Middle frontal gyrus (tissue), 1 donor: ENCODE measurements around the gene LPP.

Experiments used
- DNase-seq: peaks from one replicate; pipeline ENCODE4 v3.0.0-alpha.2; 2015; ENCODE audit warnings: low spot score; ENCODE audit errors: extremely low spot score

Gene LPP

GRCh38 chr3:188662795-188663194, 508.8 kb downstream of the LPP start:
- no peak for DNase-seq

GRCh38 chr3:188663839-188664238, 509.9 kb downstream of the LPP start:
- DNase-seq, result no peak

GRCh38 chr3:188664795-188665194, 510.8 kb downstream of the LPP start:
- no peak for DNase-seq

- DNase-seq, result no peak
These were observed 514.0 kb downstream of the LPP start for GRCh38 chr3:188667926-188668325.

- DNase-seq, result no peak
These were observed 516.5 kb downstream of the LPP start for GRCh38 chr3:188670446-188670845.

- no peak for DNase-seq
These were observed 518.0 kb downstream of the LPP start for GRCh38 chr3:188671971-188672370.

- DNase-seq, result no peak
These were observed 518.9 kb downstream of the LPP start for GRCh38 chr3:188672840-188673239.

GRCh38 chr3:188673646-188674186, 519.8 kb downstream of the LPP start:
- no peak for DNase-seq

- no peak for DNase-seq
These were observed 520.6 kb downstream of the LPP start for GRCh38 chr3:188674595-188674994.

GRCh38 chr3:188677344-188677743, 523.4 kb downstream of the LPP start:
- DNase-seq, result no peak

- DNase-seq, result no peak
These were observed 526.2 kb downstream of the LPP start for GRCh38 chr3:188680189-188680588.

GRCh38 chr3:188680605-188681004, 526.6 kb downstream of the LPP start:
- no peak for DNase-seq

GRCh38 chr3:188682316-188682715, 528.4 kb downstream of the LPP start:
- DNase-seq, result no peak

- no peak for DNase-seq
These were observed 529.1 kb downstream of the LPP start for GRCh38 chr3:188683032-188683521.

GRCh38 chr3:188684276-188684675, 530.3 kb downstream of the LPP start:
- DNase-seq, result no peak

- DNase-seq, result no peak
These were observed 531.8 kb downstream of the LPP start for GRCh38 chr3:188685789-188686188.

- no peak for DNase-seq
These were observed 532.4 kb downstream of the LPP start for GRCh38 chr3:188686324-188686723.

- DNase-seq, result no peak
These were observed 533.4 kb downstream of the LPP start for GRCh38 chr3:188687389-188687788.

- no peak for DNase-seq
These were observed 535.2 kb downstream of the LPP start for GRCh38 chr3:188689101-188689574.

GRCh38 chr3:188690064-188690463, 536.1 kb downstream of the LPP start:
- DNase-seq, result no peak

GRCh38 chr3:188691004-188691403, 537.0 kb downstream of the LPP start:
- no peak for DNase-seq

GRCh38 chr3:188691665-188692064, 537.7 kb downstream of the LPP start:
- no peak for DNase-seq

GRCh38 chr3:188692700-188693099, 538.7 kb downstream of the LPP start:
- no peak for DNase-seq

GRCh38 chr3:188693435-188693834, 539.5 kb downstream of the LPP start:
- no peak for DNase-seq
